Adipose tissue (tissue), 3 donors: ENCODE measurements around the gene HSPA4. TPM values are rescaled to one million over a fixed set of nuclear protein-coding genes. Genes with fewer than 3 reads are reported as not detected.
"Not testable (repeated sequence)": the region's sequence is repeated elsewhere in the genome, so short reads cannot be mapped to it uniquely, and the experiment has no call there.

Source experiments
- H3K27ac ChIP-seq: one replicate; pipeline ENCODE4 v1.5.1; 2013; ENCODE audit warnings: low read depth, low read length
- WGBS, 3 donors: extraction: QIAGEN DNeasy Blood & Tissue Kit; methylation state at CpG; one replicate each; pipeline ENCODE4 v1.1.7; 2013; 5-methylcytosine and 5-hydroxymethylcytosine counted together
- polyA plus RNA-seq, 3 donors: library from polyadenylated mRNA; stranded (reverse); fragments of 200-250 nt; gene quantifications; one replicate each; pipeline ENCODE4 v1.2.3, GENCODE V29; 2013
- donor health status: healthy with polysubstance abuse.
- donor health status: Bipolar disorder and iron deficiency.
- donor health status: healthy.

Gene HSPA4
- polyA plus RNA-seq, 3 donors = 12.6 to 43.0 (median 28.3) TPM

- no peak overlapping the region for H3K27ac ChIP-seq
- WGBS, 3 donors = 95 to 98% (median 96%) methylated on average over 1 of the region's 1 CpG
Measured at GRCh38 chr5:133081703-133082102, 29.9 kb downstream of the HSPA4 start.

GRCh38 chr5:133082128-133082527 is 30.3 kb downstream of the HSPA4 start:
- no peak overlapping the region for H3K27ac ChIP-seq
- WGBS, 3 donors = 91% methylated on average over 4 of the region's 4 CpGs

- no peak overlapping the region for H3K27ac ChIP-seq
- 94 to 100% (median 98%) methylated on average over 1 of the region's 1 CpG for WGBS, 3 donors
Measured at GRCh38 chr5:133083901-133084300, 32.1 kb downstream of the HSPA4 start.

GRCh38 chr5:133085171-133085570 is 33.4 kb downstream of the HSPA4 start:
- WGBS, 3 donors = 95 to 98% (median 95%) methylated on average over 6 of the region's 6 CpGs
- not testable (repeated sequence) for H3K27ac ChIP-seq

GRCh38 chr5:133086366-133086875 is 34.6 kb downstream of the HSPA4 start:
- no peak overlapping the region for H3K27ac ChIP-seq
- 58 to 84% (median 81%) methylated on average over 4 of the region's 4 CpGs for WGBS, 3 donors

- H3K27ac ChIP-seq = no peak overlapping the region
- WGBS, 3 donors = 98 to 99% (median 98%) methylated on average over 3 of the region's 3 CpGs
Measured at GRCh38 chr5:133088064-133088463, 36.3 kb downstream of the HSPA4 start.

GRCh38 chr5:133091034-133091433 is 39.2 kb downstream of the HSPA4 start:
- 93 to 95% (median 95%) methylated on average over 3 of the region's 3 CpGs for WGBS, 3 donors
- H3K27ac ChIP-seq = no peak overlapping the region

- WGBS, 3 donors = 60 to 83% (median 78%) methylated on average over 3 of the region's 3 CpGs
- H3K27ac ChIP-seq = no peak overlapping the region
Measured at GRCh38 chr5:133106343-133106742, 54.5 kb downstream of the HSPA4 start.

- WGBS, 3 donors = 82 to 86% (median 84%) methylated on average over 8 of the region's 8 CpGs
- H3K27ac ChIP-seq = no peak overlapping the region
Measured at GRCh38 chr5:133106761-133107572, 55.2 kb downstream of the HSPA4 start.

GRCh38 chr5:133108481-133108921 is 56.7 kb downstream of the HSPA4 start:
- 46 to 69% (median 58%) methylated on average over 6 to 9 of the region's 13 CpGs for WGBS, 3 donors
- H3K27ac ChIP-seq = no peak overlapping the region

- WGBS, 3 donors = 72 to 82% (median 75%) methylated on average over 6 of the region's 6 CpGs
- H3K27ac ChIP-seq = no peak overlapping the region
Measured at GRCh38 chr5:133109655-133110483, 58.1 kb downstream of the HSPA4 start.

- H3K27ac ChIP-seq = no peak overlapping the region
- 58 to 84% (median 84%) methylated on average over 6 of the region's 6 CpGs for WGBS, 3 donors
Measured at GRCh38 chr5:133110709-133111108, 58.9 kb downstream of the HSPA4 start.

- WGBS, 3 donors = 1 to 2% (median 1%) methylated on average over 9 of the region's 9 CpGs
- no peak overlapping the region for H3K27ac ChIP-seq
Measured at GRCh38 chr5:133111299-133111698, 59.5 kb downstream of the HSPA4 start.

GRCh38 chr5:133112026-133112660 is 60.3 kb downstream of the HSPA4 start:
- WGBS, 3 donors = 87 to 93% (median 92%) methylated on average over 13 of the region's 13 CpGs
- H3K27ac ChIP-seq = no peak overlapping the region

GRCh38 chr5:133113331-133114061 is 61.7 kb downstream of the HSPA4 start:
- 73 to 76% (median 76%) methylated on average over 13 of the region's 13 CpGs for WGBS, 3 donors
- H3K27ac ChIP-seq = no peak overlapping the region

GRCh38 chr5:133114166-133114932 is 62.5 kb downstream of the HSPA4 start:
- H3K27ac ChIP-seq = no peak overlapping the region
- 81 to 91% (median 90%) methylated on average over 14 of the region's 14 CpGs for WGBS, 3 donors

- no peak overlapping the region for H3K27ac ChIP-seq
- WGBS, 3 donors = 88 to 100% (median 89%) methylated on average over 1 of the region's 1 CpG
Measured at GRCh38 chr5:133114933-133115310, 63.1 kb downstream of the HSPA4 start.
